ENCODE data around the gene LRRC55.

GRCh38 chr11:57180964-57181363, 789 bp upstream of the LRRC55 start:
- TF ChIP-seq CTCF (IDR thresholded peaks at IDR 0.05), result no peak
- no peak for TF ChIP-seq EZH2 (IDR thresholded peaks at IDR 0.05)
- no peak for TF ChIP-seq EZH2phosphoT487 (IDR thresholded peaks at IDR 0.05)

Measured in neural progenitor cell (in vitro differentiated cells).